ENCODE data around the gene POLR1B.

The POLR1B gene

GRCh38 chr2:112626604-112627059, 84.4 kb downstream of the POLR1B start:
- in situ Hi-C loops (cut with HindIII; ENCODE audit: low sequenced_read_pairs): no loop called here

All from endothelial cell of hepatic sinusoid (primary cell).